Spleen (tissue), 11 donors: ENCODE data around the gene SSBP4. TPM values are rescaled to one million over a fixed set of nuclear protein-coding genes. Genes with fewer than 3 reads are reported as not detected.

Source experiments
- DNase-seq: peaks from one replicate; pipeline ENCODE4 v3.0.0-alpha.2; 2020
- H3K27ac ChIP-seq, 8 donors: fragments of 200-600 bp; sonication (generic) in 7 of 8; 1 replicate in 4 of 8; 2 replicates in 4 of 8; pipeline versions ENCODE4 v1.5.0 to v1.8.0; 2016 to 2021; ENCODE audit warnings: inconsistent platforms in 4 of 8, mild to moderate bottlenecking in 4 of 8, moderate library complexity in 1 of 8
- H3K27me3 ChIP-seq, 7 donors: fragments of 200-600 bp; sonication (generic) in 6 of 7; replicated peaks in 1 of 7; 1 replicate in 4 of 7; 2 replicates in 3 of 7; pipeline versions ENCODE4 v1.5.0 to v1.8.0; 2016 to 2021; ENCODE audit warnings: inconsistent platforms in 3 of 7, mild to moderate bottlenecking in 1 of 7
- H3K36me3 ChIP-seq, 6 donors: fragments of 200-600 bp; sonication (generic) in 5 of 6; 1 replicate in 4 of 6; 2 replicates in 2 of 6; pipeline versions ENCODE4 v1.5.0 to v1.8.0; 2016 to 2021; ENCODE audit warnings: inconsistent platforms in 2 of 6
- H3K4me1 ChIP-seq, 6 donors: fragments of 200-600 bp; sonication (generic) in 5 of 6; 1 replicate in 3 of 6; 2 replicates in 3 of 6; pipeline versions ENCODE4 v1.5.0 to v1.8.0; 2016 to 2021; ENCODE audit warnings: inconsistent platforms in 3 of 6
- H3K4me3 ChIP-seq, 8 donors: fragments of 200-600 bp; sonication (generic) in 7 of 8; 1 replicate in 4 of 8; 2 replicates in 4 of 8; pipeline versions ENCODE4 v1.5.0 to v1.8.0; 2016 to 2021; ENCODE audit warnings: inconsistent platforms in 4 of 8, mild to moderate bottlenecking in 4 of 8, moderate library complexity in 2 of 8
- H3K9me3 ChIP-seq, 8 donors: fragments of 200-600 bp; sonication (generic) in 7 of 8; 1 replicate in 4 of 8; 2 replicates in 4 of 8; pipeline versions ENCODE4 v1.5.0 to v1.8.0; 2016 to 2021; ENCODE audit warnings: inconsistent platforms in 4 of 8
- CTCF ChIP-seq, 11 experiments: fragments of 200-600 bp in 7 of 11; fragments of 450-650 bp in 4 of 11; sonication (generic) in 4 of 11; IDR thresholded peaks in 8 of 11; conservative IDR thresholded peaks in 3 of 11; 1 replicate in 7 of 11; 2 replicates in 4 of 11; pipeline versions ENCODE4 v1.4.0 to v1.8.0; 2016 to 2021; ENCODE audit warnings: antibody characterized with exemption in 11 of 11, inconsistent platforms in 4 of 11, mild to moderate bottlenecking in 1 of 11
- POLR2A ChIP-seq, 3 donors: fragments of 450-650 bp; IDR thresholded peaks; one replicate each; pipeline ENCODE4 v1.5.1; 2017; ENCODE audit warnings: antibody characterized with exemption in 3 of 3, mild to moderate bottlenecking in 1 of 3
- POLR2AphosphoS5 ChIP-seq, 3 donors: sonication (generic); formaldehyde crosslinking; IDR thresholded peaks; one replicate each; pipeline ENCODE4 v1.5.1; 2017; ENCODE audit warnings: antibody characterized with exemption in 3 of 3
- WGBS, 5 donors: extraction: QIAGEN DNeasy Blood & Tissue Kit in 3 of 5; methylation state at CpG; one replicate each; pipeline versions ENCODE4 v1.1.5 to v1.1.7; 2013 to 2018; 5-methylcytosine and 5-hydroxymethylcytosine counted together
- intact Hi-C: fragments of 100-400 bp; cut with DNase I; formaldehyde crosslinking; loops from one replicate; pipeline ENCODE4 v1.15.0; 2023; ENCODE audit warnings: low total_unique reads
- polyA plus RNA-seq, 3 donors: library from polyadenylated mRNA; stranded (reverse); fragments of 200-250 nt; gene quantifications; one replicate each; pipeline ENCODE4 v1.2.1, GENCODE V29; 2013
- total RNA-seq, 7 donors: library from RNA; depleted of rRNA in 3 of 7; stranded (reverse); fragments of >200 nt in 3 of 7; fragmentation: NEBNext Ultra II Directional in 4 of 7; extraction: Animal tissue kit (Norgen Biotek cat#: 25700) in 4 of 7; gene quantifications; one replicate each; pipeline versions ENCODE4 v1.1.0 to v1.2.1, GENCODE V29; 2016 to 2021
- donor health status: healthy with polysubstance abuse.
- donor health status: DM: no; HTN: no; CAD: no; lungs with moderate emphysema.
- donor health status: DM: no; HTN: no; CAD: no.
- donor health status: Bipolar disorder and iron deficiency.
- donor health status: healthy.
- donor health status: DM: no; HTN: no; CAD: no.
- donor health status: DM: yes; HTN: yes; CAD: no.

The SSBP4 gene
- total and polyA plus RNA-seq, 10 donors: 56.3 to 143 (median 88.6) TPM

DNA sequence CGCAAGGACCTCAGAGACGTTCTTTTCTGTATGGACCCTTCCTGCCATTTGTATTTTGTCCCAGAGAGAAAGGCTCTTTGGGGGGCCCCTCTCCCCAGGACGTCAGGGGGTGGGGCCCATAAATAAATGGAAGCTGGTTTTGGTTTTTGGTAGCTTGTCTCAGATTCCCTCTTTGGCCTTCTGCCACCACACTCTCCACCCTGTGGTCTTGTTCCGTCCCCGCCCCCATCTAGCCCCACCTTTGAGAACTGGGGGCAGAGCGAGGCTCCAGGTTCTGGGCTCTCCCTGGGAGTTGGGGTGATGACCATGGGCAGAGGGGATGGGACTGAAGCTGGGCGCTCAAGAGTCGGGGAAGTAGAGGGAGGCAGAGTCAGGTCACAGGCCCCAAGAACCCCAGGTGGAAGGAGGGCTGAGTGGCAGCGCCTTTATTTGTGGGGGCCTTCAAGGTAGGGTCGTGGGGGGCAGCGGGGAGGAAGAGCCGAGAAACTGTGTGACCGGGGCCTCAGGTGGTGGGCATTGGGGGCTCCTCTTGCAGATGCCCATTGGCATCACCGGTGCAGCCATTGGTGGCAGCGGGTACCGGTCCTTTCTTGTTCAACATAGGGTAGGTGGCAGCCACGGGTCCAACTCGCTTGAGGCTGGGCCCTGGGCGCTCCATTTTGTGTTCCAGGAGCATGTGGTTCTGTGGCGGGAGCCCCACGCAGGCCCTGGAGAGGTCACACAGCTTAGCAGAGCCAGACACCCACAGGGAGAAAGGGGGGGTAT, 15.4 kb downstream of the SSBP4 start:
- Histone ChIP-seq H3K4me1 (peaks cover 29 to 99% (median 71%) of the 10 kb centered on the region in 6 donors), H3K36me3 (peaks cover 0 to 30% (median 2%) of the 10 kb centered on the region in 6 donors), H3K27ac (peak overlapping the region in 4 of 8 donors; percentile 69 to 84 (median 82)), H3K9me3 (no peaks in the 10 kb centered on the region), H3K4me3 (peak overlapping the region in 4 of 8 donors; percentile 53 to 73 (median 60)), H3K27me3 (peaks cover 0 to 37% (median 0%) of the 10 kb centered on the region in 7 donors)
- 79 to 89% (median 84%) methylated on average over 15 to 21 of the region's 21 CpGs for WGBS, 5 donors
- peak in 1 of 3 donors; percentile 3 for TF ChIP-seq POLR2AphosphoS5 (IDR thresholded peaks at IDR 0.05)
- no peak for TF ChIP-seq POLR2A (IDR thresholded peaks at IDR 0.05)
- intact Hi-C loops: no loop called here
- DNase-seq: no peak

DNA sequence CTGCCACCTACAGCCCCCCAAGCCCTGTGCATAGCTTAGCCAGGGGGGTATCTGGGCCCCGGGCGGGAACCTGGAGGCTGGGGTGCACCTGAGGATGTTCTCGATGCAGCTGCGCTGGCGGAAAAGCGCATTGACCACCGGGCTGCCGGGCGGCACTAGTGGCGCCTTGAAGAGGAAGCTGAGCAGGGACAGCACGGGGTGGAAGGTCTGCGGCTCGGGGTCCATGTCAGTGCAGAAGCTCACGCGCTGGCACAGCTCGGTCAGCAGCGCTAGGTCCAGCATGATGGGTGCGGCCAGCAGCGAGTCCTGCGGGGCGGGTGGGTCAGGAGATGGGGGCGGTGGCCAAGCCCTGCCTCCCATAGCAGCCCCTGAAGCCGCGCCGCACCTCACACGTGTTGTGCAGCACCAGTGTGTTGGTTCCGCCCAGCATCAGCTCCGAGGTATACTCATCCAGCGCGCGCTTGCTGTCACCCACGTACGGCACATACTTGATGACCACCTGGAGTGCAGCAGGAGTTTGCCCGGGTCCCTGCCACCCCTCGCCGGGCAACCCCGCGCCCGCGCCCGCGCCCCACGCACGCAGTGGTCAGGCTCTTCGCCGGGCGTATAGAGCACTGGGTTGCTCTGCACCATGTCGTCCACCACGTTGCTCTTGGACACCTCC, 16.1 kb downstream of the SSBP4 start:
- TF ChIP-seq POLR2A (IDR thresholded peaks at IDR 0.05): no peak
- peak in 2 of 3 donors; percentile 34 to 70 for TF ChIP-seq POLR2AphosphoS5 (IDR thresholded peaks at IDR 0.05)
- Histone ChIP-seq H3K4me1 (peaks cover 22 to 99% (median 64%) of the 10 kb centered on the region in 6 donors), H3K4me3 (no peak overlapping the region), H3K36me3 (peaks cover 0 to 30% (median 2%) of the 10 kb centered on the region in 6 donors), H3K9me3 (no peaks in the 10 kb centered on the region), H3K27ac (no peak overlapping the region), H3K27me3 (peaks cover 0 to 36% (median 0%) of the 10 kb centered on the region in 7 donors)
- intact Hi-C loops: no loop called here
- WGBS, 5 donors: 91 to 95% (median 92%) methylated on average over 29 to 49 of the region's 49 CpGs
- peak; percentile 79 for DNase-seq

DNA sequence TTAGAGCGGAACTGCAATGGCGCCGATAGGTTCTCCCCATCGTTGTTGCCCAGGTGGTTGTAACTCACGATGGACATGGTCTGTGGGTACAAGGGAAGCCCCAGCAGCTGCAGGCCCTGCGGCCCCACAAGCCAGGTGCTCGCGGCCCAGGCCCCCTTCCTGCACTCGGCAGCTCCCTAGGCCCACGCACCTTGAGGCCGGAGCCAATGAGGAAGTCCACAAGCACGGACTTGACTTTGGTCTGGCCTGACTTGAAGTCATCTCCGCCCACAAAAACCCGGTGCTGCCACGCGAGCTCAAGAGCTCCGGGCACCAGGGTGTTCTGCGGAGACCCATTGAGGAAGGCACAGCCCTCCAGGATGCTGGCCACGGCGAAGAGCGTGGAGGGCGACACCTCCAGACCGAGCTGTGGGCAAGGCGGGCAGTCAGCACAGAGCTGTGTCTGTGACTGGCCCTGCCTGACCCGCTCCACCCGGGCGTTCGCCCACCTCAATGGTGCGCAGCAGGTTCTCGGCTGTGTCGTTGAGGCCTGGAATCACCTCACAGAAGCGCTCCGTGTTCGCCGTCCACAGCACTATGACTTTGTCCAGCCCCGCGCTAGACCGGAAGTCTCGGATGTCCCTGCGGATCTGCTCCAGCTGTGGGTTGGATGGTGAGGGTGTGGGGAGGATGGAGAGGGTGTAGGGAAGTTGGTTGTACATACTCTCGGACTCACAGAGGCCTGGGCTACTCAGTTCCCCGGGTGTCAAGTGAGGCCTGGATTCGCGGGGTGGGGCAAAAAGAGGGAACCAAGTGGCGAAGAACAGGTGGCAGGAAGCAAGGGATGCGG, 16.9 kb downstream of the SSBP4 start:
- intact Hi-C loops: no loop called here
- 69 to 83% (median 80%) methylated on average over 21 to 46 of the region's 46 CpGs for WGBS, 5 donors
- peak; percentile 77 for DNase-seq
- Histone ChIP-seq H3K9me3 (no peaks in the 10 kb centered on the region), H3K4me3 (peak overlapping the region in 5 of 8 donors; percentile 61 to 87 (median 64)), H3K36me3 (peaks cover 0 to 24% (median 2%) of the 10 kb centered on the region in 6 donors), H3K27me3 (peaks cover 0 to 36% (median 0%) of the 10 kb centered on the region in 7 donors), H3K4me1 (peaks cover 22 to 96% (median 60%) of the 10 kb centered on the region in 6 donors), H3K27ac (peak overlapping the region in 5 of 8 donors; percentile 13 to 88 (median 82))
- TF ChIP-seq CTCF (IDR thresholded peaks at IDR 0.05 in 8 of 11, conservative IDR thresholded peaks at IDR 0.05 in 3 of 11) (no peak), POLR2AphosphoS5 (IDR thresholded peaks at IDR 0.05) (peak in 2 of 3 donors; percentile 5 to 38), POLR2A (IDR thresholded peaks at IDR 0.05) (no peak)

GRCh38 chr19:18436671-18437490, 17.7 kb downstream of the SSBP4 start:
- intact Hi-C loops: no loop called here
- H3K4me1 ChIP-seq: peaks cover 22 to 87% (median 60%) of the 10 kb centered on the region in 6 donors
- H3K27me3 ChIP-seq: peaks cover 0 to 36% (median 0%) of the 10 kb centered on the region in 7 donors
- 19 to 25% (median 23%) methylated on average over 45 to 67 of the region's 67 CpGs for WGBS, 5 donors
- H3K9me3 ChIP-seq: no peaks in the 10 kb centered on the region
- peak overlapping the region; percentile 51 to 87 (median 62) for H3K4me3 ChIP-seq
- H3K36me3 ChIP-seq: peaks cover 0 to 18% (median 2%) of the 10 kb centered on the region in 6 donors
- peak; percentile 94 for DNase-seq
- TF ChIP-seq CTCF (IDR thresholded peaks at IDR 0.05 in 8 of 11, conservative IDR thresholded peaks at IDR 0.05 in 3 of 11) (peak in 5 of 11 experiments; percentile 16 to 26 (median 20)), POLR2AphosphoS5 (IDR thresholded peaks at IDR 0.05) (peak; percentile 30 to 77 (median 64)), POLR2A (IDR thresholded peaks at IDR 0.05) (no peak)
- H3K27ac ChIP-seq: peak overlapping the region in 7 of 8 donors; percentile 70 to 88 (median 82)
